GM18858 (cell line): ENCODE data around the gene CBX6.

Experiments used
- ATAC-seq: cut with Tn5 transposase; IDR thresholded peaks from one replicate; pipeline ENCODE4 v1.9.1; 2021; ENCODE audit not compliant: unreplicated experiment

CBX6 gene

DNA sequence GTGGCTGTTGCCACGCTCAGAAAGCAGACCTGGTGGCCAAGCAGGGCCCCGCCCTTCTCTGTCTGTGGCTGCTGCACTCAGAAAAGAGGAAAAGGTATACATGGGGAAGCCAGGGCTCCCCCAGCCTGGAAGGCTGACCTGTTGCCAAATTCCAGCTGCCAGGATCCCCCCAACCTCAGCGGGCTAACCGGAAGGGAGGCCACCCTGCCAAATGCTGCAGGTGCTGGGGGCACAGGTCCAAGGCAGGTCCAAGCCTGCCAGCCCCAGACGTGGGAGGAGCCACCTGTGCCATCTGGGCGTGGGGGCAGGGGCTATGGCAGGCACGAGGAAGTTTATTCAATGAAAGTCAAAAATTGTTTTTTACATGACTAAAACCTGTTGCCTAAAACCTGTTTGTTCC is 30.8 kb downstream of the CBX6 start:
- no peak for ATAC-seq

DNA sequence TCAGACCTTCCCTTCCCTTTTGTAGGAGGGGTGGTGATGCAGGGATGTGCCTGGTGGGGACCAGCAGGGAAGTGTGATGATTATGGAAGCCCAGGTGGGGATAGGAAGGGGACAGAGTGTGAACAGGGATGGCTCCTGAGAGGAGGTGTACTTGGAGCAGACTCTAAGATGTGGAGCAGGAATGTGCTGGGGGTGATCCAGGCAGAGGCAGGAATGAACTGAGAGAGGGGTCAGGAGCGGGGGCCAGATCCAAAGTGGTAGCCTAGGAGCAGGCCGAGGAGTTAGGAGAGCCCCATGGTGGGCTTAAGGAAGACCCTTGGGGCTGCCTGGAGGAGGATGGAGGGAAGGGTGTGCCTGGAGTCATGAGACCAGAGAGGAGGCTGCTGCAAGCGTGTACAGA is 31.9 kb downstream of the CBX6 start:
- ATAC-seq, result no peak

DNA sequence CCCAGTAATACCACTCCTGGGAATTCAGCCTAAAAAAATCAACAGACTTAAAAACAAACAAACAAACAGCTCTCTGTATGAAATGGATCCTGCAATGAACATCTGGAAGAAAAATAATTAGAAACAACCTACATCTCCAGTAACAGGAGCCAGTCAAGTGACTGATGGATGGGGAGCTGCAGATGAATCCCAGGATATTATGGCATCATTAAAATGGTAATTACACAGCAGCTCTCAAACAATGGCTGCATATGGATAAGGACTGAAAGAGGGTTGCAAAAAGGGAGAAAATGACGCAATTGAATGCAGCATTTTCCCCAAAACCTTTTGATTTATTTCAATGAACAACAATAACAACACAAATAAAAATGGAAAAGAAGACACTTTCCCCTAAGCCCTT is 32.3 kb downstream of the CBX6 start:
- ATAC-seq, result no peak

DNA sequence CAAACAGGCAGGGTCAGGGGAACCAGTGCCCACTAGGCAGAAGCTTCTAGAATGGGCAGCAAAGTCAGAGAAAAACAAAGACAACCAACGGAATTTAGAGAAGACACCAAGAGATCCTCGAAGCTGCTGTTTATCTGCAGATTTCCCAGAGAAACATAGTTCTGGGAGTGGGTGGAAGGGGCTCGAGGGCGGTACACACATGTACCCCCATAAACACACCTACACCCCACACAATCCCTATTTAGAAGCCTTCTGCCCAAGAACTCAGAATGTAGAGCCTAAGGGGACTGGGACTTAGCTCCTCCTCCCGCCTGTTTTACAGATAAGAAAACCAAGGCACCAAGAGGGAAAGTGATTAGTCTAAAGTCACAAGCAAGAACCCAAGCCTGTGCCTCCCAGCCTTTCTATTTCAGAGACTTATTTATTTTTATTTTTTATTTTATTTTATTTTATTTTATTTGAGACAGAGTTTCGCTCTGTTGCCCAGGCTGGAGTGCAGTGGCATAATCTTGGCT is 34.5 kb downstream of the CBX6 start:
- ATAC-seq, result no peak

DNA sequence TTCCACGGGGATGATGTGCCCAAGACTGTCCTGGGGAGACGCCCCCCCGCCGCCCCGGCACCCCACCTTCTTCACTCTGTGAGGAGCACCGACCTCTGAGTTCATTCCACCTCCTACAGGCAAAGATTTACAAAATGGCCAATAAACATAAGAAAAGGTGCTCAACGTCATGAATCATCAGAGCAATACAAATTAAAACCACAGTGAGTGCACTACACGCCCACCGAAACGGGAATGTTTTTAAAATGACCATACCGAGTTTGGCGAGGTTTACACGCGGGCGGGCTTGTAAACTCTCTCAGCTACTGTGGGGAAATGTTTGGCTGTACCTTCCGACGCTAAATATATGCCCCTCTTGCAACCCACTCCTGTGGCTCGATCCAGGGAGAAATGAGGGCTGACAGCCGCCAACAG is 36.1 kb downstream of the CBX6 start:
- ATAC-seq, result no peak

DNA sequence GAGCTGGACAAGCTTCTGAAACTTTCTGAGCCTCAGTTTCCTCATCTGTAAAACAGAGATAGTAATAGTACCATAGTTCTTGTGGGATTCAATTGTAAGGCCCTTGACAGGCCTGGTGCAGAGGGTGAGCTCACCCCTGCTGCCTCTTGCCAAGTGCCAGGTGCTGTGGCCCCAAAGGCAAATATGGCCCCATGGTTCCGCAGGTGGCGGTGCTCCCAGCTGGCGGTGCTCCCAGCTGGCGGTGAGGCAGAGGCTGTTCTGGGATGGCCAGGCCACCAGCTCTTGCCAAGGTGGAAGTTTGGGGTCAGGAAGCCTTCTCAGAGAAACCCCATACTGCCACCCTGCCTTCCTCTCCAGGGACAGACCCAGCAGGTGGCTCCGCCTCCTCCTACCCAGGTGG is 37.0 kb downstream of the CBX6 start:
- no peak for ATAC-seq

DNA sequence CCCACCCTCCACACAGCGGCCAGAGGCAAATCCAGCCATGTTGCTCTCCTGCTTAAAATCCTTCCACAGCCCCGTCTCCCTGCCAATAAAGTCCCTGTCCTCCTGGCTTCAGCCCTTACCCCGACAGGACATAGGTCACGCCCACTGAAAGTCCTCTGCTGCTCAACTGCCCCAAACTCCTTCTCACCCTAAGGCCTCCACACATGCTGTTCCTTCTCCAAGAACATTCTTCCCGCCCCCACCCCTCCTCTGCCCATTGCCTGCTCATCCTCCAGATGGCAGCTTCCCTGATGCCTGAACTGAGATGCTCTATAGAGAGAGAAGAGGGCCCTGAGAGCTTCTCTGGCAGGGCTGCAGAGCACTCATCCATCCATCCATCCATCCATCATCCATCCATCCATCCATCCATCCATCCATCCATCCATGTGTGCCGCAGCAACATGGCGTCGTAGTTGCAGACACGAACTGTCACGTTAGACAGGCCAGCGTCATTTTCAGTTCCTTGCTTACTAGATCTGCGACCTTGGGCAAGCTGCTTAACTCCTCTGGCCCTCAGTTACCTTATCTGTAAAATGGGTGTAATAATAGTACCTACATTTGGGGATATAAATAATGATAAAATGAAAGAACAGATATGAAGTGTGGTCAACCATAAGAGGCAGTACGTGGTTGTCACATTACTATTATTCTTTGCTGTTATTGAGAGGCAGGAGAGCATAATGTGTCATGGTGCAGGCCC is 37.6 kb downstream of the CBX6 start:
- ATAC-seq, result no peak

DNA sequence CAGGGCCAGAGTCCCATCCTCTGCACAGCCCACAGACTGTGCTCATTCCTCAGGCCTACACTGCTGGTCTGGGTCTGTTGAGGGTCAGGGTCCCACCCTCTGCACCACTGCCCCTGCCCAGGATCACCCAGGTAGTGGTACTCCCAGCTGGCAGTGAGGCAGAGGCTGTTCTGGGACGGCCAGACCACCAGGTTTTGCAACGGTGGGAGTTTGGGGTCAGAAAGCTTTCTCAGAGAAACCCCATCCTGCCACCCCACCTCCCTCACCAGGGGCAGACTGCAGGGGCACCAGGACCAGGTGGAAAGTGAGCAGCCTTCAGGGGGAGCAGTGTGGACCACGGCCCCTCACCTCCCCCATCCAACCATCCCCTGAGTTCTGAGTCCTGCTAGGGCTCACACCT is 39.0 kb downstream of the CBX6 start:
- no peak for ATAC-seq

DNA sequence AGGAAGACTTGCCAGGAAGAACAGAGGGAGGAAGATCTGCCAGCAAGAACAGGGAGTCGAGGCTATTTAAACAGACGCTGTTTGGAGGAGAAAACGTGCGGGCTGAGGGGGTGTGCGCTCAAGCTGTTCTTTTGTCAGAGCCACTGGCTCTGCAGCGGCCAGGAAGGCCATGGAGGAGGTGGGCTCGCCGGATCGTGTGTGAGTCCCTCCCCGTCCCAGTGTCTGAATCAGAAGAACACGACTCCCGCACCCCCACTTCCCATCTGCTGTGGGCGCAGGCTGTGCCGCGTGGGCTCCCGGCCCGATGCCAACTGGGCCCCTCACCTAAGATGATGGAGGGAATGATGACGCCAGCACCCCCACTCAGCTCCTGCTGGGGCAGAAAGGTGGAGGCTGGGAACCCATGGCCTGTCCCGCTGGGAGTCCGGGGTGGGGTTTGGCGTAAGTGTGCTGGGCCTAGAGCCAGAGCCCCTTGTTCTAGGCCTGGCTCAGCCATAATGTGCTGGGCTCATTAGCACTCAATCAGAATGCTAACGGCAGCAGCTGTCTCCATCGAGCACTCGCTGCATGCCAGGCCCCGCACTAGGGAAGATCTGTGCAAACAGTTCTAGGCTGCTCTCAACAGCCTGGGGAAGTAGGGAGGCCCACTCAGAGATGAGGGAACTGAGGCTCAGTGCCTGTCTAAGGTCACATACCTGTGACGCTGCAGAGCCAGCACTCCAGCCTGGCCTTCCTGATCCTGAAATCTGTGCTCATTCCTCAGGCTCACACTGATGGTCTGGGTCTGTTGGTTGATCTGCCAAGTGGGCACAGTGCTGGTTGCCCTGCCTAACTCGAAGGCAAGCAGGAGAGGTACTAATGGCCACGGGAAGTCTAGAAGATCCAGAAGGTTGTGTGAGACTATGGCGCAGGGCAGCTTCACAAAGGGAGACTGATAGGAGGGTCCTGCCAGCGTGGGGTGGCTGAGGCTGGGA is 39.7 kb downstream of the CBX6 start:
- ATAC-seq, result no peak

DNA sequence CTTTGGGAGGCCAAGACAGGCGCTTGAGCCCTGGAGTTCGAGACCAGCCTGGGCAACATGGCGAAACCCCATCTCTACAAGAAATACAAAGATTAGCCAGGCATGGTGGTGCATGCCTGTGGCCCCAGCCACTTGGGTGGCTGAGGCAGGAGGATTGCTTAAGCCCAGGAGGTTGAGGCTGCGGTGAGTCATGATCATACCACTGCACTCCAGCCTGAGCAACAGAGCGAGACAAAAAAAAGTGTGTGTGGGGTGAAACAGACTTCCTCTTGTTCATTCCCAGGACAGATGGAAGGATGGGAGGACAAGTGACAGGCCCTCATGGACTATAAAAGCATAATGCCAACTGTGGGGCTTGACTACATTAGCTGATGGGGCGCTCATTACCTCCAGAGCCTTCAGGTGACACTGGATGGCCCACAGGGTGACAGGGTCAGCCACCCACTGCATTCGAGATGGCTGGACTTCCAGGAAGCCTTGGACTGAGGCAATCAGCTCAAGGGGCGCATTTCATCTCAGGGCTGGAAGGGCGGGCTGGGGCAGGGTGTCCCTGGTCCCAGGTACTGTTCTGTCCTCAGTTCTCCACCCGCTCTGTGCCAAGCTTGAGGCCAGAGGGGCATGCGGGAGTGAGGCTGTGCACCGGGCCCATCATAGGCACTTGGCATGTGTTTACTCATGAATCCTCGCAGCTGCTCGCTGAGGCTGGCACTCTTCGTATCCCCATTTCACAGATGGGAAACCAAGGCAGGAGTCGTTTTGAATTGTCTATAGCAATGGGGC is 40.7 kb downstream of the CBX6 start:
- no peak for ATAC-seq

DNA sequence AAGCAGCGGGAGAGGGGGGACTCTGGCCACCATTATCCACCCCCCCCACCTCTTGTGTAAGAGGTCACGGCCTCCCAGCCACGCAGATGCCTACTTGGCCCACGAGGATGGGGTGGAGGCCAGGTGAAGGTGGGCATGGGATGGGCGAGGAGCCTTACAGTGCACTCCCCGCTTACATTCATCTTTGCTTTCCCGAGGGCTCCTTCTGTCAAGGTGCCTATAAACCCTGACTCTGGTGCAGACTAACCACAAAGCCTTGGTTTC is 41.2 kb downstream of the CBX6 start:
- no peak for ATAC-seq

DNA sequence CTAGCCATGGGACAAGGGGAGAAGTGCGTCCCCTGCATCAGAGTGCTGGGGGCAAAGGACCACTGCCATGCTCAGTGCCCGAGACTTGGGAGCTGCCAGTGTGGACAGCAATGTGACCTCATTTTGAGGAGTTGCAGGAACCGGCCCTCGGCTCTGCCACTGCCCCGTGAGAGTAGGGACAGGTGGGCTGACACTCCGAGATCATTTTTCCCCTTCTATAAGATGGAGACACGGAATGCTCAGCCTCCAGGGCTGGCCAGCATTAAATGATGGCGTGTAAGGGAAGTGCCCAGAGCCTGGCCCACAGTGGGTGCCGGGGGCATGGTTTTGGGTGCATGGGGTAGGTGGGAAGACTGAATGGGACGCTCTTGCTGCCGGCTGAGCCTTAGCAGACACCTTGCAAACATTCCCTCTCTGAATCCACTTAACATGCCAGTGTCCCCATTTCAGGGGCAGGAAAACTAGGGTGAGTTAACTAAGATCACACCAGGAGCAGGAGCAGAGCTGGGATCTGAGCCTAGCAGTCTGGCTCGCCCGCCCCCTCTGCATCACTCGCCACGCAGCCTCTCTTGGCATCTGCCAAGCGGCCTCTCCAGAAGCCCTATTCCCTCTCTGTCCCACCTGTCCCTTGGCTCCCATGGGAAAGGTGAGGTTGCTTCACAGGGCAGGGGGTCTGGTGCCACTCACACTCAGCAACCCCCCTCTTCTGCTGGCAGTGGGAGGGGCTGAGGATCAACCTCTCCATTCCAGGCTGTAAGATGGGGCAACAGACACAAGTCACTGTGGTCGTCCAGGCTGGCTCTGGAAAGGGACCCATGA is 41.8 kb downstream of the CBX6 start:
- ATAC-seq, result no peak

DNA sequence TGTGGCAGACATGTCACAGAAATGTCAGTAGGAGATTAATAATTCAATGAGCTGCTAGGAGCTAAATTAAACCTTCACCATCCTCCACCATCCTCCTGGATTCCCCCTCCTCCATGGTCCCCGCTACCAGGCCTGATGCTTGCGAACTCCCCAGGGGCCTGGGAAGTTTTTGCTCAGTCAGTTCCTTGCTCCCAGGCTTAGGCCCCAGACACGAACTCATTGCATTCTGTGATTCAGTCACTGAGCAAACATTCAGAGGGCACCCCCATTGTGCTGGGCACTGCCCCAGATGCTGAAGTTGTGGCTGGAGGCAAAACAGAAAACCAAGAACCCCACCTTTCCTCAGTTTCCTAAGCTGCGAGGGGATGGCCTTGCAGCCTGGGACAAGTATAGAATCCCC is 42.5 kb downstream of the CBX6 start:
- ATAC-seq, result no peak

DNA sequence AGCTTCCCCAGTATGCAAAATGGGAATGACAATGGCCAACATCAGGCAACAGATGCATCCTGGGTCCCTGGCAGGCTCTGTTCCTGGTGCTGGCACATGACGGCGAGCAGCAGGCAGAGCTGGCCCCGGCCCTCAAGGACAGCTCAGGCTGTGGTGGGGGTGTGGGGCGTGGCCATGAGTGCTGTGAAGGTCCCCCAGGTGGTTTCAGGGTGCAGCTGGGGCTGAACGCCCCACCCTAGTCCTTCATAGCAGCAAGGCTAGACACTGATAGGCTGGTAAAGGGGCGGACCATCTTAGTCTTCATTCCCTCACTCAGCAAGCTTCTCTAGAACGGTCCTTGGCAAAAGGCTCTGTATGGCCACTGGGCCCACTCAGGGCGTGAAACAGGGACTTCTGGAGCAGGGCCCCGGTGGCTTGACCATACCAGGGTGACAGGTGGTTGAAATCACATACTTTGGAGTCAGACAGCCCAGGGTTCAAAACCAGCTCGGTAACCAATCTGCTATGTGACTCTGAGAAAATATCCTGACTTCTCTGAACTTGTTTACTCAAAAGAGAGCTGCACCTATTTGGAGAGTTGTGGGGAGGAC is 43.3 kb downstream of the CBX6 start:
- no peak for ATAC-seq

DNA sequence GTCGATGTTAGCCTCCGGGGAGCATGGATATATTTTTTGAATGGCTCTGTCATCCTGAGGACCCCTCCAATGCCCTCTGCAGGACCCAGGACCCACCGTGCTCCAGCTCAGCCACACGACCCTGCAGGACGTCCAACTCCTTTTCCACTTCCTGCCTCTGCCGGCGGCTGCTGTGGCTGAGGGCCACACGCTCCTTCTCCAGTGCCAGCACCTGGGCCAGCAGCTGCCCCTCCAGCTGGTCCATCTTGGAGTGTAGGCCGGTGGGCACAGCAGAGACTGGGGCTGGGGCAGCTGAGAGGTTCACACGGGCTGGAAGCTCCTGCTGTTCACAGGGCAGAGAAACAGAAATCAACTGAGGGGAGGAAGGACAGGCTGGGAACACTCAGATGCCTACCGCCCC is 43.8 kb downstream of the CBX6 start:
- no peak for ATAC-seq

DNA sequence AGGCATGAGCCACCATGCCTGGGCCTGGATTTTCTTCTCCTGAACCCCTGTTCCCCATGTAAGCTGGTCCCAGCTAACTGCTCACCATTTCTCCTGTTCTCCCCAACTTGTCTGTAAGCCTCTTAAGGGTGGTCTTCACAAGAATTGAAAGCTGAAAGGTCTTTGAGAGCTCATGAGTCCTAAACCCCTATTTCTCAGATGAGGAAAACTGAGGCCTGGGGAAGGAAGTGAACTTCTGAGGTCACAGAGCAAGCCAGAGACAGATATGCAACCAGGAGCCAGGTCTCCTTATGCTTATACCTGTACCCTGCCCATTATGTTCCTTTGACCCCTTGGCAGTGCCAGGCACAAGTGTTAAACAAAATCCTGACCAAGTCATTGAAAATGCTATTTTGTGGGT is 44.5 kb downstream of the CBX6 start:
- no peak for ATAC-seq

DNA sequence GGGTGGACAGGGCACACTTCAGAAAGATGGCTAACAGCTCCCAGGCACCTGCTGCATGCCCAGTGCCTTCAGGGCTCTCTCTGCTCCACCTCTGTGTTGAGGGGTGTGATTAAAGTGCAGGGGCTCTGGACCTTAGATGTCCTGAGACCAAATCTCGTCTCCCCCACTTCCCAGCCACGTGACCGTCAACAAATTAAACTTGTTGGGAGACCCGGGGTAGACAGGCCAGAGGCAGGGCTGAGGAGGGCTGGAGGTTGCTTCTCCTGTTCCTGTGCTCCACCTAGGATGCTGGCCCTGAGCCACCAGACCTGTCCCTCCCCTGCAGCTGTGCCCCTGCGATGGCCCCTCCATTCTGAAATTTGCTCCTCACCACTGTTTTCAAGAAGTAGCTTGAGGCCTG is 45.2 kb downstream of the CBX6 start:
- ATAC-seq, result no peak

DNA sequence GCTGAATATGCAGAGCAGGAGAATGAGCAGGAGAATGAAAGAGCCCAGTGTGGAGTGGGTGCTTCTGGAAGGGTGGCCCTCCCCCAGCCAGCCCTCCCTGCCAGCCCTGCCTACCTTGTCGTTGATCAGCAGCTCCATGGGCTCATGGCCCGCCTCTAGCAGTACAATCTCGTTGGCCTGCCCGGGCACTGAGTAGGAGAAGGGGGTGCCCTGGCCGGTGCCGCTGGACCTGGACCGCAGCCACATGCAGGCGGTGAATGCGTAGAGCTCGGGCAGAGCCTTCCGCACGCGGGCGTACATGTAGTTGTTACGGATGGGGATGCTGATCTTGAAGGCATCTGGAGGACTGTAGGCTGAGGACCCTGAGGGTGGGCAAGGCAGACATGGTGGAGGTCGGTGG is 45.6 kb downstream of the CBX6 start:
- ATAC-seq, result no peak

DNA sequence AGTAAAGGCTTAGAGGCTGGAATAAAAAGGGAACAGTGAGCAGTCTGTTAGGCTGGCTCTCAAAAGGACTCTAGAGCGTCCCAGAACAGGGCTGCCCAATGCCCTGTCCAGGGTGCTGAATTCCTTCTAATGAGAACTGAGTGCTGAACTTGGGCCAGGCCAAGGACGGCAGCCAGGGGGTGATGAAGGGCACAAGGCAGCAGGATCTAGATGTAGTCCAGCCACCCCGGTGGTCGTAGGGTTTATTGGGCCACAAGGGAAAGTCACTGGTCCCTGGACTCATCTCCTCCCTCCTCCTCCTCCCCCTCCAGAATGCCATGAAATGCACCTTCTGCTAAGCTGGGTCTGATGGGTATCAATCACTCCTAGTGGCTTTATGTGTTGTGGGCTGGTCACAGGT is 47.4 kb downstream of the CBX6 start:
- ATAC-seq, result no peak

DNA sequence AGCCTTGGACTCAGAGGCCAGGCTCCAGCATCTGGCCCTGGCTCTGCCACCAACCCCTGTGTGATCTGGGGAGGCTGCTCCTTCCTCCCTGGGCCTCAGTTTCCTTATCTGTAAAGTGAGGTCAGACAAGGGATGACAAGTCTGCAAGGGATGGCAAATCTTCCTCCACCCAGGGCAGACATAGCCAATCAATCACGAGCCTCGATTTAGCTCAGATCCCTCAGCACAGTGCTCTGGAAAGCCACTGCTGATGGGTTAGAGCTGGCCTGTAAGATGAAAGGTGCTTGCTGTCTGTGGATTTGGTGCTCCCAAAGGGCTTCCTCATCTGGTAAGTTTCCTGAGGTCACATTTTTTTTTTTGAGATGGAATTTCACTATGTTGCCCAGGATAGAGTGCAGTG is 48.4 kb downstream of the CBX6 start:
- no peak for ATAC-seq
